HepG2 (cell line): Measurements from ENCODE around the gene WNK4. TPM values are rescaled to one million over a fixed set of nuclear protein-coding genes. Genes with fewer than 3 reads are reported as not detected.

Experiments
- ARID2 ChIP-seq: sonication (generic); formaldehyde crosslinking; IDR thresholded peaks from 2 replicates; pipeline ENCODE4 v1.8.1; 2022; ENCODE audit warnings: mild to moderate bottlenecking, missing genetic modification reagents, borderline replicate concordance
- ARNTL ChIP-seq: sonication (generic); formaldehyde crosslinking; IDR thresholded peaks from 2 replicates; pipeline ENCODE4 v1.4.0; 2020; ENCODE audit warnings: mild to moderate bottlenecking, missing genetic modification reagents
- ATAD3A ChIP-seq: sonication (generic); formaldehyde crosslinking; IDR thresholded peaks from 2 replicates; pipeline ENCODE4 v1.4.0; 2020; ENCODE audit warnings: missing genetic modification reagents
- CENPBD1 ChIP-seq: sonication (generic); formaldehyde crosslinking; IDR thresholded peaks from 2 replicates; pipeline ENCODE4 v1.8.0; 2022; ENCODE audit warnings: missing genetic modification reagents, low read depth, mild to moderate bottlenecking, borderline replicate concordance
- CHD4 ChIP-seq: fragments of 200-600 bp; sonication (generic); IDR thresholded peaks from 2 replicates; pipeline ENCODE4 v1.7.0; 2017; ENCODE audit warnings: mild to moderate bottlenecking, low read length, borderline replicate concordance
- GLMP ChIP-seq: sonication (generic); formaldehyde crosslinking; IDR thresholded peaks from 2 replicates; pipeline ENCODE4 v1.9.0; 2021; ENCODE audit warnings: missing genetic modification reagents, mild to moderate bottlenecking, borderline replicate concordance
- HDAC2 ChIP-seq: sonication (generic); formaldehyde crosslinking; IDR thresholded peaks from 2 replicates; pipeline ENCODE4 v1.4.0; 2020; ENCODE audit warnings: missing genetic modification reagents
- HNRNPL ChIP-seq: fragments of 200-400 bp; formaldehyde crosslinking; IDR thresholded peaks from 2 replicates; pipeline ENCODE4 v1.6.1; 2017; ENCODE audit warnings: mild to moderate bottlenecking, low read depth, low read length
- JUNB ChIP-seq: sonication (generic); formaldehyde crosslinking; IDR thresholded peaks from 2 replicates; pipeline ENCODE4 v1.8.0; 2022; ENCODE audit warnings: missing genetic modification reagents, mild to moderate bottlenecking, borderline replicate concordance
- POLR2A ChIP-seq, 2 experiments: IDR thresholded peaks; 2 replicates each; pipeline ENCODE4 v1.6.1; 2011; ENCODE audit warnings: low read depth in 2 of 2, low read length in 2 of 2, mild to moderate bottlenecking in 1 of 2, moderate library complexity in 1 of 2; ENCODE audit not compliant: insufficient read depth in 1 of 2
- PRDM10 ChIP-seq: sonication (generic); formaldehyde crosslinking; IDR thresholded peaks from 2 replicates; pipeline ENCODE4 v1.4.0; 2020; ENCODE audit warnings: low read depth, missing genetic modification reagents
- RAD51 ChIP-seq: fragments of 450-650 bp; IDR thresholded peaks from 2 replicates; pipeline ENCODE4 v1.6.1; 2016; ENCODE audit warnings: borderline replicate concordance
- RORA ChIP-seq: sonication (generic); formaldehyde crosslinking; IDR thresholded peaks from 2 replicates; pipeline ENCODE4 v1.5.0; 2020; ENCODE audit warnings: mild to moderate bottlenecking, missing genetic modification reagents, moderate library complexity
- SNAI1 ChIP-seq: sonication (generic); formaldehyde crosslinking; IDR thresholded peaks from 2 replicates; pipeline ENCODE4 v1.5.0; 2020; ENCODE audit warnings: mild to moderate bottlenecking, missing genetic modification reagents, borderline replicate concordance
- ZBTB2 ChIP-seq: sonication (generic); formaldehyde crosslinking; IDR thresholded peaks from 2 replicates; pipeline ENCODE4 v1.8.0; 2022; ENCODE audit warnings: low read depth, missing genetic modification reagents
- ZFP36 ChIP-seq: fragments of 150-350 bp; IDR thresholded peaks from 2 replicates; pipeline ENCODE4 v1.6.1; 2018; ENCODE audit warnings: borderline replicate concordance, low read length, low read depth; ENCODE audit not compliant: partially characterized antibody
- ZNF136 ChIP-seq: sonication (generic); formaldehyde crosslinking; IDR thresholded peaks from 2 replicates; pipeline ENCODE4 v1.8.1; 2022; ENCODE audit warnings: low read depth, mild to moderate bottlenecking, moderate library complexity, missing genetic modification reagents
- ZNF160 ChIP-seq: sonication (generic); formaldehyde crosslinking; IDR thresholded peaks from 2 replicates; pipeline ENCODE4 v1.8.0; 2022; ENCODE audit warnings: mild to moderate bottlenecking, inconsistent platforms, missing genetic modification reagents
- ZNF326 ChIP-seq: sonication (generic); formaldehyde crosslinking; IDR thresholded peaks from 2 replicates; pipeline ENCODE4 v1.4.0; 2020; ENCODE audit warnings: missing genetic modification reagents, borderline replicate concordance
- ZNF430 ChIP-seq: sonication (generic); formaldehyde crosslinking; IDR thresholded peaks from 2 replicates; pipeline ENCODE4 v1.9.0; 2021; ENCODE audit warnings: mild to moderate bottlenecking, missing genetic modification reagents
- ZNF605 ChIP-seq: sonication (generic); formaldehyde crosslinking; IDR thresholded peaks from 2 replicates; pipeline ENCODE4 v1.8.0; 2022; ENCODE audit warnings: mild to moderate bottlenecking, missing genetic modification reagents
- ZNF782 ChIP-seq: sonication (generic); formaldehyde crosslinking; IDR thresholded peaks from 2 replicates; pipeline ENCODE4 v1.4.0; 2020; ENCODE audit warnings: missing genetic modification reagents, mild to moderate bottlenecking, borderline replicate concordance
- ZNF784 ChIP-seq: sonication (generic); formaldehyde crosslinking; IDR thresholded peaks from 2 replicates; pipeline ENCODE4 v1.5.1; 2020; ENCODE audit warnings: missing genetic modification reagents, mild to moderate bottlenecking, borderline replicate concordance
- ZNF83 ChIP-seq: sonication (generic); formaldehyde crosslinking; IDR thresholded peaks from 2 replicates; pipeline ENCODE4 v1.4.0; 2020; ENCODE audit warnings: missing genetic modification reagents, mild to moderate bottlenecking, borderline replicate concordance
- polyA plus RNA-seq, 8 experiments: library from polyadenylated mRNA; depleted of rRNA in 3 of 8; stranded (reverse) in 7 of 8; unstranded in 1 of 8; fragments of >200 nt; fragmentation: Illumina TruSeq in 4 of 8; extraction: Trizol in 4 of 8; gene quantifications; 2 replicates each; pipeline versions ENCODE4 v1.2.1 to v1.2.3, GENCODE V29; 2011 to 2016; ENCODE audit warnings: low read depth in 4 of 8, missing spikeins in 1 of 8, mixed read lengths in 1 of 8; ENCODE audit not compliant: insufficient read depth in 1 of 8
- total RNA-seq, 5 experiments: library from RNA; depleted of rRNA; stranded (reverse); fragments of >200 nt; fragmentation: Illumina TruSeq; extraction: Trizol; gene quantifications; 2 replicates each; pipeline ENCODE4 v1.2.3, GENCODE V29; 2016; ENCODE audit warnings: low read depth in 1 of 5

Gene WNK4
- total and polyA plus RNA-seq, 2 of the 13 experiments (the other 11 are each of a cell fraction or from before 2014, with no cell fraction given), result 2.7 to 13.7 TPM

GRCh38 chr17:42781639-42782165 is 1.3 kb downstream of the WNK4 start (continued):
- no peak for TF ChIP-seq ZNF160 (CRISPR knock-in tag)
- TF ChIP-seq POLR2A (IDR thresholded peaks at IDR 0.05; ENCODE audit: insufficient read depth in 1 of 2, low read depth in 2 of 2, low read length in 2 of 2), result peak; percentile 13 to 38; a peak in 2 of 4 replicates
- TF ChIP-seq ZNF83, result no peak
- no peak for TF ChIP-seq ATAD3A (CRISPR knock-in tag)
- no peak for TF ChIP-seq HDAC2
- no peak for TF ChIP-seq CHD4
- 0 out of 2 replicates have a peak, but pooled peaks have one; percentile 25 for TF ChIP-seq PRDM10 (CRISPR knock-in tag)
- no peak for TF ChIP-seq ZNF136
- no peak for TF ChIP-seq SNAI1 (CRISPR knock-in tag)
- TF ChIP-seq ZBTB2 (CRISPR knock-in tag), result no peak
- TF ChIP-seq GLMP, result no peak
- TF ChIP-seq RORA (CRISPR knock-in tag), result no peak
- no peak for TF ChIP-seq ARID2 (CRISPR knock-in tag)
- no peak for TF ChIP-seq JUNB (CRISPR knock-in tag)
- TF ChIP-seq CENPBD1 (CRISPR knock-in tag), result no peak
- TF ChIP-seq RAD51, result no peak
- TF ChIP-seq ZNF605, result peak; percentile 89
- no peak for TF ChIP-seq ZNF326 (CRISPR knock-in tag)
- TF ChIP-seq ZNF430, result 0 out of 2 replicates have a peak, but pooled peaks have one; percentile 56
- no peak for TF ChIP-seq ZFP36
- TF ChIP-seq ZNF782 (CRISPR knock-in tag), result no peak
- TF ChIP-seq HNRNPL, result no peak
- no peak for TF ChIP-seq ZNF784
- no peak for TF ChIP-seq ARNTL (CRISPR knock-in tag)
